OCI-LY7 (cell line): ENCODE measurements around the gene FUT7. TPM values are rescaled to one million over a fixed set of nuclear protein-coding genes. Genes with fewer than 3 reads are reported as not detected.

Experiments used
- BruUV-seq: library from RNA; stranded (reverse); fragments of 400-500 nt; replicated peaks from 2 replicates; lab custom pipeline; 2021; lab: Mats Ljungman, UMichigan
- CTCF ChIA-PET: fragments of 300-600 bp; sonication (Branson Sonifier 250); formaldehyde crosslinking; loops from one replicate; lab custom pipeline; 2022; ENCODE audit warnings: antibody characterized with exemption; ENCODE audit not compliant: unreplicated experiment; lab: Charles Lee
- POLR2A ChIA-PET: fragments of 300-600 bp; sonication (Branson Sonifier 250); formaldehyde crosslinking; loops from one replicate; lab custom pipeline; 2022; ENCODE audit warnings: antibody characterized with exemption; lab: Charles Lee
- DNase-seq: peaks from one replicate; pipeline ENCODE4 v3.0.0-alpha.2; 2015; ENCODE audit warnings: low spot score
- H2AFZ ChIP-seq: fragments of 200-600 bp; sonication (generic), shearing (Covaris generic); 2 replicates; pipeline ENCODE4 v1.6.1; 2014; ENCODE audit warnings: mild to moderate bottlenecking, antibody characterized with exemption, low read length, moderate library complexity
- H3K27ac ChIP-seq: fragments of 200-600 bp; sonication (generic); 2 replicates; pipeline ENCODE4 v1.5.1; 2014; ENCODE audit warnings: mixed run types, low read depth, mild to moderate bottlenecking, moderate library complexity, low read length, inconsistent platforms; ENCODE audit not compliant: poor library complexity, severe bottlenecking
- H3K36me3 ChIP-seq: fragments of 200-600 bp; sonication (generic); 2 replicates; pipeline ENCODE4 v1.6.1; 2014; ENCODE audit warnings: mild to moderate bottlenecking, antibody characterized with exemption, low read length, moderate library complexity, mixed read lengths; ENCODE audit not compliant: insufficient read depth
- H3K4me1 ChIP-seq: fragments of 200-600 bp; sonication (generic); 2 replicates; pipeline ENCODE4 v1.5.1; 2014; ENCODE audit warnings: mild to moderate bottlenecking, low read length; ENCODE audit not compliant: insufficient read depth, poor library complexity, severe bottlenecking
- H3K4me2 ChIP-seq: fragments of 200-600 bp; sonication (generic); 2 replicates; pipeline ENCODE4 v1.6.1; 2014; ENCODE audit warnings: mild to moderate bottlenecking, low read length
- H3K4me3 ChIP-seq: fragments of 200-600 bp; sonication (generic); 2 replicates; pipeline ENCODE4 v1.5.1; 2014; ENCODE audit warnings: mild to moderate bottlenecking, low read depth, low read length; ENCODE audit not compliant: poor library complexity, severe bottlenecking
- H3K79me2 ChIP-seq: fragments of 200-600 bp; sonication (generic); 2 replicates; pipeline ENCODE4 v1.6.1; 2016; ENCODE audit warnings: low read depth, mild to moderate bottlenecking, low read length, moderate library complexity, mixed read lengths; ENCODE audit not compliant: insufficient read depth
- H3K9me2 ChIP-seq: fragments of 200-600 bp; sonication (generic); 2 replicates; pipeline ENCODE4 v1.6.1; 2016; ENCODE audit warnings: mild to moderate bottlenecking, low read length, mixed read lengths; ENCODE audit not compliant: insufficient read depth
- H3K9me3 ChIP-seq: fragments of 200-600 bp; sonication (generic); 2 replicates; pipeline ENCODE4 v1.6.1; 2014; ENCODE audit warnings: mild to moderate bottlenecking, mixed run types, low read length, mixed read lengths
- H4K20me1 ChIP-seq: fragments of 200-600 bp; sonication (generic); 2 replicates; pipeline ENCODE4 v1.6.1; 2014; ENCODE audit warnings: mild to moderate bottlenecking, antibody characterized with exemption, low read length, moderate library complexity, mixed read lengths; ENCODE audit not compliant: insufficient read depth
- CTCF ChIP-seq: fragments of 200-600 bp; sonication (generic); conservative IDR thresholded peaks from 2 replicates; pipeline ENCODE4 v1.5.1; 2014; ENCODE audit warnings: mild to moderate bottlenecking, antibody characterized with exemption, low read length, moderate library complexity, mixed read lengths
- EZH2phosphoT487 ChIP-seq: fragments of 200-600 bp; sonication (generic); IDR thresholded peaks from 2 replicates; pipeline ENCODE4 v1.6.1; 2018; ENCODE audit warnings: low read depth, borderline replicate concordance, mild to moderate bottlenecking, mixed run types, antibody characterized with exemption, low read length, moderate library complexity, mixed read lengths
- intact Hi-C: fragments of 100-400 bp; cut with micrococcal nuclease; formaldehyde crosslinking; loops from one replicate; pipeline ENCODE4 v1.10.0; 2022; ENCODE audit not compliant: unreplicated experiment
- total RNA-seq, 2 experiments: library from RNA; depleted of rRNA in 1 of 2; stranded (reverse); fragments of >200 nt in 1 of 2; shearing (Covaris generic) in 1 of 2; gene quantifications; 2 replicates each; pipeline ENCODE4 v1.2.3, GENCODE V29; 2014 to 2022

FUT7 gene
- total RNA-seq, 2 experiments from 2014 or later: 0.21 TPM; not detected in 1

- intact Hi-C loops: no loop called here
- Histone ChIP-seq H3K4me3 (no peak overlapping the region), H3K36me3 (no peaks in the 10 kb centered on the region), H2AFZ (no peak overlapping the region), H3K4me2 (no peak overlapping the region), H3K9me2 (no peaks in the 10 kb centered on the region), H3K79me2 (no peaks in the 10 kb centered on the region), H3K9me3 (no peaks in the 10 kb centered on the region), H4K20me1 (no peaks in the 10 kb centered on the region), H3K27ac (no peak overlapping the region), H3K4me1 (no peaks in the 10 kb centered on the region)
- TF ChIP-seq EZH2phosphoT487: no peak
- no peak for TF ChIP-seq CTCF
- ChIA-PET CTCF (no interaction called here), POLR2A (no interaction called here)
- BruUV-seq: no TSS peak
- no peak for DNase-seq
Measured at GRCh38 chr9:136983167-136983566, 48.7 kb downstream of the FUT7 start.

GRCh38 chr9:136982232-136983051, 49.4 kb downstream of the FUT7 start, which contains the start of gene LCNL1:
TSS of gene LCNL1 (plus strand) at chr9:136982993. CDS start at chr9:136983587, 594 bp downstream.
- no TSS peak for BruUV-seq
- Histone ChIP-seq H3K79me2 (no peaks in the 10 kb centered on the region), H3K27ac (no peak within 1 kb of the TSS)

More at GRCh38 chr9:136982232-136983051, 49.4 kb downstream of the FUT7 start, which contains the start of gene LCNL1:
- Histone ChIP-seq H4K20me1 (no peaks in the 10 kb centered on the region), H2AFZ (no peak within 1 kb of the TSS), H3K36me3 (no peaks in the 10 kb centered on the region), H3K9me2 (no peaks in the 10 kb centered on the region), H3K4me1 (no peaks in the 10 kb centered on the region), H3K4me2 (no peak within 1 kb of the TSS), H3K9me3 (no peaks in the 10 kb centered on the region), H3K4me3 (no peak within 1 kb of the TSS)
- intact Hi-C loops: no loop called here
- ChIA-PET CTCF (no interaction called here), POLR2A (interaction anchor here (1.6 kb wide), 1 partner anchor 10 kb away, joined by 5 read pairs; the partner anchor contains the start of gene PAXX)
- no peak for DNase-seq
- TF ChIP-seq CTCF (no peak), EZH2phosphoT487 (no peak)
